ENCODE results near the gene BMPR1A.

BMPR1A gene

GRCh38 chr10:86765548-86765947 is 9.1 kb downstream of the BMPR1A start:
- no peak for DNase-seq (ENCODE audit: low read depth)

DNA sequence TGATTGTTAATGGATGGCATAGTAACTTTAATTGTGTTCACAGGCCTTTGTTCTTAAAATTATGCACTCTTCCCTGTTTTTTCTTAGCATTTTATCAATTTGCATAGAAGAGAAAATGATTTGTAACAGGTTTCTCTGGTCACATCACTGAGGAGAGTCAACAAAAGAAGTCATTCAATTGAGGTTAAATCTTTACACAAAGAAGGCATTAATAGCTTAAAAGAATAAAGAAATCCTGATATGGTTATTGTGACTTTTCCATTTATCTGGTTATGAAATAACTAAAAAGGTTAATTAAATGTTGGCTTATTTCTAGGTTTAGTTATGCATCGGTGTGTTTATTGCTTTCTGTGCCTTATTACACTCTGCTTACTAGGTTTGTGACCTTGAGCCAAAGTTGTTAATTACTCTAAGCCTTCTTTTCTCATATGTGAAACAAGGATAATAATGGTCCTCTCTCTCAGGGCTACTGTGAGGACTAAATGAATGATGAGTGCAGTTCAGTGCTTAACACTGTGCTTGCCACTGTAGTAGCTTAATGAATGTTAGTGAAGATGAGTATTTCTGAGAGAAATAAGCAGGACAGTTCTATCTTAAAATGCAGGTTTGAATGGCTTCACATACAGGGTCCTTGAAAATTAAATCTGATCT is 12.1 kb downstream of the BMPR1A start:
- DNase-seq (ENCODE audit: low read depth): no peak

- DNase-seq (ENCODE audit: low read depth): no peak
These were observed 13.6 kb downstream of the BMPR1A start for GRCh38 chr10:86769991-86770390.

DNA sequence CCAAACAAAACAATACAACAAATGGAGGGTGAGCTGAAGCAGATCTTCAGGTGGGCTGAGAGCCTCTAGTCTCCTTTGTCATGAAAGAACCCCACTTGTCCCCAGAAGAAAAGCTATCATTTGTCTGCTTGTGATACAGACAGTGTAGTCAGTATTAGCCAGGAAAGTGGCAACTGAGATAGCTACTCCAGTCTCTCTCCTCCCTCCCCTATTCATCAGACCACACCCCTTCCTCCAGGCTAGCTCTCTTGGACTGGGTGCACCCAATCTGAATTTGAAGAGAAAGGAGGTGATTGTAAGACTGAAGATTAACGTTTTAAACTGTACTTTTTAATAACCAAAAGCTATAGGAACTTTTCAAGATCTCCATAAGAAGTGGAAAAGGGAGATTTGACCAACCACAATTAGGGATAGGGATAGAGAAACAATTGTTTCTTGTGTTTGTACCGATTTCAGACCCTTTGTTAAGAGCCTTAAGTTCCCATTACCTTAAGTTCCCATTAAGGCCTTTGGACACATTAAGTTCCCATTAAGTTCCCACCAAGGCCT is 14.1 kb downstream of the BMPR1A start:
- DNase-seq (ENCODE audit: low read depth): no peak

DNA sequence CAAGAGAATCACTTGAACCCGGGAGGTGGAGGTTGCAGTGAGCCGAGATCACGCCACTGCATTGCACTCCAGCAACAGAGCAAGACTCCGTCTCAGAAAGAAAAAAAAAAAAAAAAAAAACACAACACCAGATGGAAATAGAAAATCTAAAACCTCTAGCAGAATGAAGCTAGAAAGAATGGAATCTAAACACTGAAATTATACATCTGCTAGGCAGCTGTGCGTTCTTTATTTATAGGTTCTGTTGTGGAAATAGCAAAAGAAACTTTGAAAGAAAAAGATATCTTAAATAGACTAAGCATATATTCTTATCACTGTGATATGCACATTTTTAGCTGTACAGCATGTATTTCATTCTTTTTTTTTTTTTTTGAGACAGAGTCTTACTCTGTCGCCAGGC is 17.1 kb downstream of the BMPR1A start:
- DNase-seq (ENCODE audit: low read depth): no peak

DNA sequence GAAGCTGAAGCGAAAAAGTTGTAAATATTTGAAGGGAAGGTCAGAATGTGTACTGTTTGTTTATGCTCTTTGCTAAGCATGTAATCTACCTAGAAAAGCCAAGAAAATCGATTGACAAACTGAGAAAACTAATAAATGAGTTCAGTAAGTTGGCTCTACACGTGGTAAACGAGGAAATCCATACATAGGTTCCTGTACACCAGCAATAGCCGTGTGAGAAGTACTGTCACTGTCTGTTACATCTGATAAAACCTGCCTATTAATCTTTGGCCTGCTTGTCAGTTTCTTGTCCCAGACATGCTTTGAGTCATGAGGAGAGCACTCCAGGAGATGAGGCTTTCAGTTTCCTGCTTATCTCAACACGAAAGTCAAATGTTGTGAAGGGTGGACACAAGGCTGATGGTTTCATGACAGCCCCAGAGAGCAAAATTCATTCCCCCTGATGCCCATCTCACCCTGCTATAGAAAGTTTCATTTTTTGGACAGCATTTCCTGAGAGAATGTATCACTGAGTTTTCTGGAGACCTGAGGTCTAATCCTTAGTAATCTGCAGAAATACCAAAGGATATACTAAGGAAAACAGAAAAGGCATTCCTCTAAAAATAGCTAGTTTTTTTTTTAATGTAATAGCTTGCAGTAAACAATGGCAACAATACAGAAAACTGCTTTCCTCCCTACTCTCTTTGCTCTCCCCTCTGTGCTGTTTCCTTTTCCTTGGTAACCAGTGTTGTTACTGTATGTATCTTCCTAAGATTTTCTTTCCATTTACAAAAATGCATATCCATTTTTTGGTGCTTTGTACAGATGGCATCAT is 18.8 kb downstream of the BMPR1A start:
- no peak for DNase-seq (ENCODE audit: low read depth)

- DNase-seq (ENCODE audit: low read depth): no peak
These were observed 19.4 kb downstream of the BMPR1A start for GRCh38 chr10:86775870-86776180.

DNA sequence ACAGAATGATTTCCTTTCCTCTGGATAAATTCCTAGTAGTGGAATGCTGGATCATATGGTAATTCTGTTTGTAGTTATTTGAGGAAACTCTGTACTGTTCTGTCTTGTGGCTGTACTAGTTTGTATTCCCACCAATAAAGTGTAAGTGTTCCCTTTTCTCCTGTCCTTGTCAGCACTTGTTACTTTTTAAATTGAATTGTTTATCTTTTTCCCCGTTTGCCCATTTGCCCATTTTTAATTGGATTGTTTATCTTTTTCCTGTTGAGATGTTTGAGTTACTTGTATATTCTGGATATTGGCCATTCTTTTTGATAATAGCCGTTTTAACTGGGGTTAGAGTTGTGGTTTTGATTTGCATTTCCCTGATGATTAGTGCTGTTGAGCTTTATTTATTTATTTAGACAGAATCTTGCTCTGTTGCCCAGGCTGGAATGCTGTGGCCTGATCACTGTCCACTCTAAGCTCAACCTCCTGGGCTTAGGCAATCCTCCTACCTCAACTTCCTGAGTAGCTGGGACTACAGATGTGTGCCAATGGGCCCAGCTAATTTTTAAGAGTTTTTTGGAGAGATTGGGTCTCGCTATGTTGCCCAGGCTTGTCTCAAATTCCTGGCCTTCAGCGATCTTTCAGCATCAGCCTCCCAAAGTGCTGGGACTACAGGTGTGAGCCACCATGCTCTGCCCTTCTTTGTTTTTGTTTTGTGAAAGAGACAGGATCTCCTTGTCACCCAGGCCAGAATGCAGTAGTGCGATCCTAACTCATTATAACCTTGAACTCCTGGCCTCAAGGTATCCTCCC is 23.0 kb downstream of the BMPR1A start:
- no peak for DNase-seq (ENCODE audit: low read depth)

DNA sequence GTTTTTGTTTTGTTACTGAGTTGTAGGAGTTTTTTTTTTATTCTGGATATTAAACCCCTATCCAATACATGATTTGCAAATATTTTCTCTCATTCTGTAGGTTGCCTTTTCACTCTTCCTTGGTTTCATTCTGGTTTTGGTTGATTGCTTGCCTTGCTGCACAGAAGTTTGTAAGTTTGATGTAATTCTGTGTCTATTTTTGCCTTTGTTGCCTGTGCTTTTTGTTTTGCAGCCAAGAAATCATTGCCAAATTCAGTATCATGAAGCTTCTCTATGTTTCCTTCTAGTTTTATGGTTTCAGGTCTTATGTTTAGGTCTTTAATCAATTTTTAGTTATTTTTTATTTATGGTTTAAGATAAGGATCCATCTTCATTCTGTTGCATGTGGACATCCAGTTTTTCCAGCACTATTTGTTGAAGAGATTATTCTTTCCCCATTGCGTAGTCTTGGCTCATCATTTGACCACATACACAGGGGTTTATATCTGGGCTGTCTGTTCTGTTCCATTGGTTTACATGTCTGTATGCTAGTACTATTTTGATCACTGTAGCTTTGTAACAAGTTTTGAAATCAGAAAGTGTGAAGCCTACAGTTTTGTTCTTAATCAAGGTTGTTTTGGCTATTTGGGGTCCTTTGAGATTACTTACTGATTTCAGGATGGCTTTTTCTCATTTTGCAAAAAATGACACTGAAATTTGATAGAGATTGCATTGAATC is 26.4 kb downstream of the BMPR1A start:
- no peak for DNase-seq (ENCODE audit: low read depth)

DNA sequence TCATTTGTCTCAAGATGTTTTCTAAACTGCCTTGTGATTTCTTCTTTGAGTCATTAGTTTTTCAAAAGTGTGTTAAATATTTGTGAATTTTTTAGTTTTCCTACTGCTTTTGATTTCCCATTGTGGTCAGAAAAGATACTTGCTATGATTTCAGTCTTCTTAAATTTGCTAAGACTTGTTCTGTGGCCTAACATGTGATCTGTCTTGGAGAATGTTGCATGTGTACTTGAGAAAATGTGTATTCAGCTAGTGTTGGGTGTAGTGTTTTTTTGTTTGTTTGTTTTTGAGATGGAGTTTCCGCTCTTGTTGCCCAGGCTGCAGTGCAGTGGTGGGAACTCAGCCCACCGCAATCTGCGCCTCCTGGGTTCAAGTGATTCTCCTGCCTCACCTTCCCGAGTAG is 28.6 kb downstream of the BMPR1A start:
- DNase-seq (ENCODE audit: low read depth): no peak

GRCh38 chr10:86785968-86786367 is 29.5 kb downstream of the BMPR1A start:
- DNase-seq (ENCODE audit: low read depth): no peak

- no peak for DNase-seq (ENCODE audit: low read depth)
These were observed 29.9 kb downstream of the BMPR1A start for GRCh38 chr10:86786368-86786767.

DNA sequence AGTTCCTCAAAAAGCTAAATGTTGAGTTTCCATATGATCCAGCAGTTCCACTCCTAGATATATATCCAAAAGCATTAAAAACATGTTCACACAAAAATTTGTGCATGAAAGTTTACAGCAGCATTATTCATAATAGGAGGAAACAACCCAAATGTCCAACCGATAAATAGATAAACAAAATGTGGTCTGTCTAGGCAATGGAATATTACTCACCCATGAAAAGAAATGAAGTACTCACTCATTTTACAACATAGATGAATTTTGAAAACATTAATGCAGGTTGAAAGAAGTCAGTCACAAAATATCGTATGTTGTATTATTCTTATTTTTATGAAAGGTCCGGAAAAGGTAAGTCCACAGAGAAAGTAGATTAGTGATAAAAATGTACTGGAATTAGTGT is 34.0 kb downstream of the BMPR1A start:
- no peak for DNase-seq (ENCODE audit: low read depth)

DNA sequence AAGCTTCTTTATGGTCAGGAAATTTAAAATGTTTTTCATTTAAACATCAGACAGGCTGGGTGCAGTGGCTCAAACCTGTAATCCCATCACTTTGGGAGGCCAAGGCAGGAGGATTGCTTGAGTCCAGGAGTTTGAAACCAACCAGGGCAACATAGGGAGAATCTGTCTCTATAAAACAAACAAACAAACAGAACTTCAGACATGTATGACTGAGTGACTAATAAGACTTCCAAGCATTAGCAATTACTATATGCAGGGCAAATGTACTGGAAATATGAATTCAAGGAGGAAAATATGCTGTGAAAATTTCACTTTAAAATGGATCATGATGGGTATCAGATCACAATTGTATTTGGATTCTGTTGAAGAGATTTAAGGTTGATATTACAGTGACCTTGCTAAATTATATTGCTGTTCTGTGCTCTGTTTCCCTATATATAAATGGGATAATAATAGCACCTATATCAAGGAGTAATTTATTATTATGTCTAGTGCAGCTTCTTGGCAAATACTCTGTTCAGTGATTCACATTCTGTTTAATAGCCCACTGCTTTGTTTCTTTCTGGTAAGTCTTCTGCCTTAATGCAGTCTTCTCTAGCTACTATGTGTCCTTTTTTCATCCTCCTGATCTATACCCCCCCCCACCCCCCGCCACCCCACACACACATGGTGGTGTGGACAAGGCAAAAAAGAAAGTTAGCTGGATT is 36.2 kb downstream of the BMPR1A start:
- DNase-seq (ENCODE audit: low read depth): no peak

DNA sequence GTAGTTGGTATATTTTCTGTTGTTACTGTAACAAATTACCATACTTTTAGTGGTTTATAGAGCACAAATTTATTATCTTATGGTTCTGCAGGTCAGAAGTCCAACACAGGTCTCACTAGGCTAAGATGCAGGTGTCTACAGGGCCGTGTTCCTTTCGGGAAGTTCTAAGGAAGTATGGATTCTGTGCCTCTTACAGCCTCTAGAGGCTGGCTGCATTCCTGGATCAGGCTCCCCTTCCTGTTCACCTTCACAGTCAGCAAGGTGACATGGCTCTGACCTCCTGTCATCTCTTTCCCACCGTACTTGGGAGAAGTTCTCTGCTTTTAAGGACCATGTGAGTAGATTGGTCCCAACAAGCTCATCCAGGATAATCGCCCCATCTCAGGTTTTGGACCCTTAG is 37.3 kb downstream of the BMPR1A start:
- DNase-seq (ENCODE audit: low read depth): no peak

- DNase-seq (ENCODE audit: low read depth): no peak
These were observed 38.9 kb downstream of the BMPR1A start for GRCh38 chr10:86795353-86795752.

GRCh38 chr10:86798025-86798424 is 41.6 kb downstream of the BMPR1A start:
- no peak for DNase-seq (ENCODE audit: low read depth)

- DNase-seq (ENCODE audit: low read depth): no peak
These were observed 42.2 kb downstream of the BMPR1A start for GRCh38 chr10:86798611-86799010.

DNA sequence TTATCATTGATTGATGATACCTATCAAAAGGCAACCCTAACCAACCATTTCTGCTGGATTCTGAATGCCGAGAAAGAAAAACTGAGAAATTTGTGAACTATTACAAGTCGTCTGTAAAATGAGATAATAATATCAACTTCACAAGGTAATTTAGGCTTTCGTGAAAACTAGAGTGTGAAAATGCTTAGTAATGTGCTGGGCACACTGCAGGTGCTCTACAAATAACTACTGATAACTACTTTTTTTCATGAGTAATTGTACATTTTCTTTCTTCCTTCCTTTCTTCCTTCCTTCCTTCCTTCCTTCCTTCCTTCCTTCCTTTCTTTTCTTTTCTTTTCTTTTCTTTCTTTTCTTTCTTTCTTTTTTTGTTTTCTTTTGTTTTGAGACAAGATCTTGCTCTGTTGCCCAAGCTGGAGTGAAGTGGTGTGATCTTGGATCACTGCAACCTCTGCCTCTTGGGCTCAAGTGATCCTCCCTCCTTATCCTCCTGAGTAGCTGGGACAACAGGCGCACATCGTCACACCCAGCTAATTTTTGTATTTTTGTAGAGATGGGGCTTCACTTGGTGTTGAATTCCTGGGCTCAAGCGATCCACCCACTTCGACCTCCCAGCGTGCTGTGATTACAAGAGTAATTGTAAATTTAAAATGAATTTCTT is 42.9 kb downstream of the BMPR1A start:
- DNase-seq (ENCODE audit: low read depth): no peak

DNA sequence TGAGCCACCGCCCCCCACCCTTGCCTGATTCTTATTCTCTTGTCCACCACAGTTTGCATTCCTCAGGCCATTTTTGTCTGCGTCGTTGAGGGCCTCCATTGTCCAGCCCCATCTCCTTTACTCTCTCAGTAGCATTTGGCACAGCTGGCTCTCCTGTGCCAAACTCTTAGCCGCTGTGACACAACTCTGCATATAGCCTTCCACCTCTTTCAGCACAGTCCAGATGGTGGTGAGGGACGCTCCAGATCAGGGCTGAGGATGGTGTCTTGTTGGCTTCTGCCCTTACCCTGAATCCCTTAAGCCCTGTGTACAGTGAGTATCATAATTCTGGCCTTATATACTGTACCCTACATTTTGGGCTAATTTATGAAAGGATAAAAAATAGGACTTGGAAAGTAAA is 45.6 kb downstream of the BMPR1A start:
- DNase-seq (ENCODE audit: low read depth): no peak
